Measurements from ENCODE around the gene MALT1.
"Not testable (repeated sequence)": the region's sequence is repeated elsewhere in the genome, so short reads cannot be mapped to it uniquely, and the experiment has no call there.

The MALT1 gene

GRCh38 chr18:58653144-58653722 lies 18.0 kb upstream of the MALT1 start:
- not testable (repeated sequence) for DNase-seq (ENCODE audit: low spot score)

GRCh38 chr18:58653814-58654509 lies 17.3 kb upstream of the MALT1 start:
- no peak for DNase-seq (ENCODE audit: low spot score)

- no peak for DNase-seq (ENCODE audit: low spot score)
Measured at GRCh38 chr18:58654896-58655614, 16.2 kb upstream of the MALT1 start.

GRCh38 chr18:58657081-58657480 lies 14.2 kb upstream of the MALT1 start:
- DNase-seq (ENCODE audit: low spot score): no peak

GRCh38 chr18:58657494-58657893 lies 13.8 kb upstream of the MALT1 start:
- DNase-seq (ENCODE audit: low spot score): no peak

- DNase-seq (ENCODE audit: low spot score): no peak
Measured at GRCh38 chr18:58659691-58660090, 11.6 kb upstream of the MALT1 start.

GRCh38 chr18:58660915-58661314 lies 10.3 kb upstream of the MALT1 start:
- no peak for DNase-seq (ENCODE audit: low spot score)

GRCh38 chr18:58661423-58661822 lies 9.8 kb upstream of the MALT1 start:
- no peak for DNase-seq (ENCODE audit: low spot score)

- no peak for DNase-seq (ENCODE audit: low spot score)
Measured at GRCh38 chr18:58662118-58662517, 9.1 kb upstream of the MALT1 start.

GRCh38 chr18:58666176-58666575 lies 5.1 kb upstream of the MALT1 start:
- DNase-seq (ENCODE audit: low spot score): no peak

- DNase-seq (ENCODE audit: low spot score): no peak
Measured at GRCh38 chr18:58668211-58668610, 3.1 kb upstream of the MALT1 start.

GRCh38 chr18:58668897-58669296 lies 2.4 kb upstream of the MALT1 start:
- no peak for DNase-seq (ENCODE audit: low spot score)

GRCh38 chr18:58669731-58670378 lies 1.4 kb upstream of the MALT1 start:
- no peak for DNase-seq (ENCODE audit: low spot score)

- no peak for DNase-seq (ENCODE audit: low spot score)
Measured at GRCh38 chr18:58670404-58671110, 708 bp upstream of the MALT1 start.

- no peak for DNase-seq (ENCODE audit: low spot score)
Measured at GRCh38 chr18:58671632-58672564, 633 bp downstream of the MALT1 start.

- no peak for DNase-seq (ENCODE audit: low spot score)
Measured at GRCh38 chr18:58674159-58674558, 2.9 kb downstream of the MALT1 start.

GRCh38 chr18:58674863-58675472 lies 3.7 kb downstream of the MALT1 start:
- DNase-seq (ENCODE audit: low spot score): no peak

GRCh38 chr18:58676270-58676669 lies 5.0 kb downstream of the MALT1 start:
- DNase-seq (ENCODE audit: low spot score): no peak

GRCh38 chr18:58682429-58683069 lies 11.3 kb downstream of the MALT1 start:
- no peak for DNase-seq (ENCODE audit: low spot score)

- no peak for DNase-seq (ENCODE audit: low spot score)
Measured at GRCh38 chr18:58687871-58688308, 16.6 kb downstream of the MALT1 start.

All from ecto neural progenitor cell (in vitro differentiated cells).